Lower leg skin (tissue), 4 donors: ENCODE measurements around the gene RITA1. TPM values are rescaled to one million over a fixed set of nuclear protein-coding genes. Genes with fewer than 3 reads are reported as not detected.

Source experiments
- DNase-seq, 2 donors: peaks; one replicate each; pipeline ENCODE4 v3.0.0-alpha.2; 2019; ENCODE audit warnings: low spot score in 2 of 2
- H3K4me3 ChIP-seq: fragments of 200-600 bp; sonication (generic); 2 replicates; pipeline ENCODE4 v1.5.1; 2017; ENCODE audit warnings: mild to moderate bottlenecking, low read depth; ENCODE audit not compliant: poor library complexity, severe bottlenecking
- CTCF ChIP-seq, 3 donors: fragments of 450-650 bp; IDR thresholded peaks; one replicate each; pipeline ENCODE4 v1.5.1; 2016; ENCODE audit warnings: antibody characterized with exemption in 3 of 3, mild to moderate bottlenecking in 3 of 3, moderate library complexity in 2 of 3
- POLR2A ChIP-seq, 2 donors: fragments of 450-650 bp; IDR thresholded peaks; one replicate each; pipeline ENCODE4 v1.6.1; 2016 to 2017; ENCODE audit warnings: antibody characterized with exemption in 2 of 2, mild to moderate bottlenecking in 1 of 2, moderate library complexity in 1 of 2
- WGBS, 2 donors: methylation state at CpG; one replicate each; pipeline ENCODE4 v1.1.5; 2018; 5-methylcytosine and 5-hydroxymethylcytosine counted together
- intact Hi-C: fragments of 100-400 bp; cut with DNase I; formaldehyde crosslinking; loops from one replicate; pipeline ENCODE4 v1.15.0; 2023; ENCODE audit warnings: low total_unique reads
- total RNA-seq, 4 donors: library from RNA; depleted of rRNA; stranded (reverse); fragments of >200 nt; gene quantifications; one replicate each; pipeline ENCODE4 v1.1.0, GENCODE V29; 2016

Gene RITA1, protein sequence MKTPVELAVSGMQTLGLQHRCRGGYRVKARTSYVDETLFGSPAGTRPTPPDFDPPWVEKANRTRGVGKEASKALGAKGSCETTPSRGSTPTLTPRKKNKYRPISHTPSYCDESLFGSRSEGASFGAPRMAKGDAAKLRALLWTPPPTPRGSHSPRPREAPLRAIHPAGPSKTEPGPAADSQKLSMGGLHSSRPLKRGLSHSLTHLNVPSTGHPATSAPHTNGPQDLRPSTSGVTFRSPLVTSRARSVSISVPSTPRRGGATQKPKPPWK
- total RNA-seq: 10 to 100 TPM; 14.5 to 25.8 (median 18.8) TPM

- peak within 1 kb of the TSS; percentile 98 for H3K4me3 ChIP-seq
- TF ChIP-seq POLR2A (IDR thresholded peaks at IDR 0.05): no peak
- no peak for TF ChIP-seq CTCF (IDR thresholded peaks at IDR 0.05)
- peak; percentile 60 to 96 for DNase-seq
- WGBS, 2 donors: 0 to 1% methylated on average over 51 to 65 of the region's 89 CpGs
- intact Hi-C loops: no loop called here
Measured at GRCh38 chr12:113185180-113186032, at the start of gene RITA1, which contains the start of gene DDX54. Gene RITA1 (plus strand): TSS chr12:113185721. CDS start chr12:113186747, 1,026 bp downstream. Gene DDX54 (minus strand): TSS chr12:113185478. CDS start chr12:113185451, 27 bp downstream.

DNA sequence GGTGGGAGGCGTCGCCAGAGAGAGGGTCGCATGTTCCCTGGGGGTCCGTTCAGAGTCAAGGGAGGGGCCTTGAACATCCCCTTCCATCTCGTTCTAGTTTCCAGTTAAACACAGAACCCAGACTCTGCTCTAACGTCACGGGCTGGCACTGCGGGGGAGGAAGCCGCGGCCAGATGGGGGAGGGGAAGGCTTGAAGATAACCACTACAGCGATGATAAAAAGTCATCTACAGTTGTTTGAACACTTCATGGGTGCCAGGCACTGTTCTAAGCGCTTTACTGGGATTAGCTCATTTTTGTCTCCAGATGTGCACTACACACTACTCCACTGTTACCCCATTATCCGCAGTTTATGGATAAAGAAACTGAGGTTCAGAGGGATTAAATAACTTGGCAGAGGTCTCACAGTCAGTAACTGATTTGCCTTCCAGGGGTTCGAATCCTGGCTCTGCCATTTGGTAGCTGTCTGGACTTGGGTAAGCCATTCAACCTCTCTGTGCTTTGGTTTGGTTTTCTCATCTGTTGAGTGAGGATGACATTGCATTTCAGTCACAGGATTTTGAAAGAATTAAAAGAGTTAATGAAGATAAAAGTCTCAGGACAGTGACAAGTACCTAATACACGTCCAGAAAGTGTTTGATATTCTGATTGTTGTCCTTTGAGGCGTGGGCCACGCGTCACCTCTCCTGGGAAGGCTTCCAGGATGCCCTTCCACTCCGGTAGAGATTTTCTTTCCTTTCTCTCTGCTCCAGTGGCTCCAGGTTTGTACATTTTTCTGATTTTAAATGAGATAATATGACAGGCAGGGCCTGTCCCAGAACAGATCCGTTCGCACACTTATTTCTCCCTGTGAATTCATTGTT lies 49.2 kb upstream of the RITA1 start:
- no peak overlapping the region for H3K4me3 ChIP-seq
- no peak for TF ChIP-seq POLR2A (IDR thresholded peaks at IDR 0.05)
- no peak for TF ChIP-seq CTCF (IDR thresholded peaks at IDR 0.05)
- DNase-seq: no peak
- 28 to 29% methylated on average over 21 of the region's 21 CpGs for WGBS, 2 donors
- intact Hi-C loops: no loop called here

DNA sequence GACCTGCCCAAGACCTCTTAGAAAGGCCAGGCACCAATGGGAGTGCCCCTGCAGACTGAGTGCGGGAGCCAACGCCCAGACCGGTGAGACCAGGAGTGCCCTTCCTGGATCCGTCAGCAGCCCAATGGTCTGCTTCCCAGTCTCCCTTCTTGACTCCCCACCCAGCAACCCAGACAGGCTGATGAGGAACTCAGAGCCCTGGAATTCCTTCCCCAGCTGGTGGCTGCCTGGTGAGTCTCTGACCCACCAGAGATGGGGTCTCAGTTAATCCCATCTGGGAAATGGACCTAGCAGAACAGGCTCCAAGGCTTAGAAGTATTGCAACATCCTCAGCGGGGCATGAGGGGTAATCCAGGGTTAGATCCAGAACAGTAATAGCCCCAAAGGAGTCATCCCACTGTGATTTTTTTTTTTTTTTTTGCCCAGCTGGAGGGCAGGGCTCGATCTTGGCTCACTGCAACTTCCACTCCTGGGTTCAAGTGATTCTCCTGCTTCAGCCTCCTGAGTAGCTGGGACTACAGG lies 48.5 kb upstream of the RITA1 start:
- WGBS, 2 donors: 57 to 68% methylated on average over 6 of the region's 6 CpGs
- no peak overlapping the region for H3K4me3 ChIP-seq
- intact Hi-C loops: no loop called here
- no peak for TF ChIP-seq POLR2A (IDR thresholded peaks at IDR 0.05)
- TF ChIP-seq CTCF (IDR thresholded peaks at IDR 0.05): no peak
- no peak for DNase-seq

- no peak for DNase-seq
- intact Hi-C loops: no loop called here
- TF ChIP-seq POLR2A (IDR thresholded peaks at IDR 0.05) (no peak), CTCF (IDR thresholded peaks at IDR 0.05) (no peak)
- H3K4me3 ChIP-seq: no peak overlapping the region
- WGBS, 2 donors: 75 to 79% methylated on average over 12 of the region's 12 CpGs
Measured at GRCh38 chr12:113137861-113138783, 47.4 kb upstream of the RITA1 start.
